GM23338 (cell line): Measurements from ENCODE around the gene FPGS. TPM values are rescaled to one million over a fixed set of nuclear protein-coding genes. Genes with fewer than 3 reads are reported as not detected.

Experiments
- ATAC-seq: fragments of 200-7000 bp; cut with Tn5 transposase; 3 replicates; pipeline ENCODE4 v1.9.1; 2020
- DNase-seq: peaks from one replicate; pipeline ENCODE4 v3.0.0-alpha.2; 2015; ENCODE audit warnings: low spot score
- H2AFZ ChIP-seq: fragments of 200-600 bp; sonication (generic); 2 replicates; pipeline ENCODE4 v1.8.0; 2016; ENCODE audit warnings: antibody characterized with exemption, mild to moderate bottlenecking, moderate library complexity
- H3F3A ChIP-seq: fragments of 200-600 bp; sonication (generic); replicated peaks from 2 replicates; pipeline ENCODE4 v1.8.0; 2017; ENCODE audit warnings: antibody characterized with exemption, mixed run types, low read depth
- H3K27ac ChIP-seq: fragments of 200-600 bp; sonication (generic); 2 replicates; pipeline ENCODE4 v1.6.1; 2016; ENCODE audit warnings: low read depth
- H3K27me3 ChIP-seq: fragments of 200-600 bp; sonication (generic); 2 replicates; pipeline ENCODE4 v1.8.0; 2016; ENCODE audit warnings: mild to moderate bottlenecking, mixed run types, moderate library complexity; ENCODE audit not compliant: insufficient read depth
- H3K36me3 ChIP-seq: fragments of 200-600 bp; sonication (generic); 2 replicates; pipeline ENCODE4 v1.8.0; 2016; ENCODE audit warnings: mild to moderate bottlenecking; ENCODE audit not compliant: insufficient read depth
- H3K4me1 ChIP-seq: fragments of 200-600 bp; sonication (generic); 2 replicates; pipeline ENCODE4 v1.8.0; 2016; ENCODE audit warnings: mild to moderate bottlenecking, moderate library complexity; ENCODE audit not compliant: insufficient read depth
- H3K4me2 ChIP-seq: fragments of 200-600 bp; sonication (generic); 2 replicates; pipeline ENCODE4 v1.7.1; 2017; ENCODE audit warnings: mixed run types
- H3K4me3 ChIP-seq: fragments of 200-600 bp; sonication (generic); 2 replicates; pipeline ENCODE4 v1.6.1; 2016; ENCODE audit warnings: mixed run types
- H3K79me2 ChIP-seq: fragments of 200-600 bp; sonication (generic); replicated peaks from 2 replicates; pipeline ENCODE4 v1.8.0; 2017; ENCODE audit warnings: mild to moderate bottlenecking; ENCODE audit not compliant: insufficient read depth
- H3K9me2 ChIP-seq: fragments of 200-600 bp; sonication (generic); 2 replicates; pipeline ENCODE4 v1.8.0; 2017; ENCODE audit not compliant: insufficient read depth
- H4K20me1 ChIP-seq: fragments of 200-600 bp; sonication (generic); replicated peaks from 2 replicates; pipeline ENCODE4 v1.8.0; 2017; ENCODE audit warnings: mild to moderate bottlenecking; ENCODE audit not compliant: insufficient read depth
- H3K27ac Mint-ChIP-seq: 2 replicates; pipeline ENCODE4 v1.8.0; 2020; ENCODE audit warnings: inconsistent platforms, mild to moderate bottlenecking, moderate library complexity, mixed read lengths
- H3K27me3 Mint-ChIP-seq: 3 replicates; pipeline ENCODE4 v1.8.0; 2022; ENCODE audit warnings: low read depth, mild to moderate bottlenecking, moderate library complexity, mixed read lengths, inconsistent platforms; ENCODE audit not compliant: insufficient read depth, poor library complexity
- H3K36me3 Mint-ChIP-seq: 3 replicates; pipeline ENCODE4 v1.8.0; 2021; ENCODE audit warnings: low read depth, mild to moderate bottlenecking, inconsistent platforms, moderate library complexity, mixed read lengths
- H3K4me1 Mint-ChIP-seq: 3 replicates; pipeline ENCODE4 v1.8.0; 2020; ENCODE audit warnings: mild to moderate bottlenecking, inconsistent platforms, mixed read lengths
- H3K4me3 Mint-ChIP-seq: 3 replicates; pipeline ENCODE4 v1.8.0; 2021; ENCODE audit warnings: moderate library complexity, mild to moderate bottlenecking, inconsistent platforms, mixed read lengths
- H3K9me3 Mint-ChIP-seq: 3 replicates; pipeline ENCODE4 v1.8.0; 2020; ENCODE audit warnings: moderate library complexity, mild to moderate bottlenecking, inconsistent platforms, mixed read lengths
- CREB1 ChIP-seq: fragments of 250-450 bp; sonication (Bioruptor Pico); IDR thresholded peaks from 2 replicates; pipeline ENCODE4 v1.5.0; 2020; ENCODE audit warnings: low read depth, mild to moderate bottlenecking, moderate library complexity
- EZH2 ChIP-seq: fragments of 200-600 bp; sonication (generic); IDR thresholded peaks from one replicate; pipeline ENCODE4 v1.8.0; 2017; ENCODE audit warnings: antibody characterized with exemption, mild to moderate bottlenecking, low read depth; ENCODE audit not compliant: unreplicated experiment
- EZH2phosphoT487 ChIP-seq: fragments of 200-600 bp; sonication (generic); IDR thresholded peaks from one replicate; pipeline ENCODE4 v1.8.1; 2018; ENCODE audit warnings: antibody characterized with exemption; ENCODE audit not compliant: unreplicated experiment
- POLR2AphosphoS5 ChIP-seq: IDR thresholded peaks from 2 replicates; pipeline ENCODE4 v1.6.1; 2016; ENCODE audit warnings: antibody characterized with exemption, low read depth
- STAT1 ChIP-seq: IDR thresholded peaks from one replicate; pipeline ENCODE4 v1.6.1; 2016; ENCODE audit warnings: antibody characterized with exemption; ENCODE audit not compliant: unreplicated experiment
- ZNF114 ChIP-seq: fragments of 250-450 bp; sonication (Bioruptor Pico); IDR thresholded peaks from 2 replicates; pipeline ENCODE4 v1.5.0; 2020; ENCODE audit warnings: mild to moderate bottlenecking, moderate library complexity
- ZNF331 ChIP-seq: fragments of 250-450 bp; sonication (Bioruptor Pico); IDR thresholded peaks from 2 replicates; pipeline ENCODE4 v1.5.0; 2020; ENCODE audit warnings: low read depth, mild to moderate bottlenecking, moderate library complexity
- polyA plus RNA-seq: library from polyadenylated mRNA; unstranded; fragments of >200 nt; fragmentation: Nextera tagmentation; extraction: Ambion mirVana; gene quantifications from 2 replicates; pipeline ENCODE4 v1.2.1, GENCODE V29; 2016
- total RNA-seq: library from RNA; depleted of rRNA; stranded (reverse); fragments of >200 nt; shearing (Covaris generic); gene quantifications from 2 replicates; pipeline ENCODE4 v1.2.3, GENCODE V29; 2014
- TF ChIP-seq, protein P1 (sequence below), 2 experiments: fragments of 200-600 bp in 1 of 2; sonication (generic) in 1 of 2; conservative IDR thresholded peaks; 2 replicates each; pipeline versions ENCODE4 v1.5.1 to v1.6.1; 2016 to 2017; ENCODE audit warnings: antibody characterized with exemption in 2 of 2, low read depth in 2 of 2, mild to moderate bottlenecking in 2 of 2, moderate library complexity in 1 of 2
- TF ChIP-seq, protein P2 (sequence below): IDR thresholded peaks from one replicate; pipeline ENCODE4 v1.6.1; 2018; ENCODE audit warnings: antibody characterized with exemption; ENCODE audit not compliant: unreplicated experiment

Gene FPGS
- total and polyA plus RNA-seq, 2 experiments from 2014 or later = 40.7 to 87.2 TPM

DNA sequence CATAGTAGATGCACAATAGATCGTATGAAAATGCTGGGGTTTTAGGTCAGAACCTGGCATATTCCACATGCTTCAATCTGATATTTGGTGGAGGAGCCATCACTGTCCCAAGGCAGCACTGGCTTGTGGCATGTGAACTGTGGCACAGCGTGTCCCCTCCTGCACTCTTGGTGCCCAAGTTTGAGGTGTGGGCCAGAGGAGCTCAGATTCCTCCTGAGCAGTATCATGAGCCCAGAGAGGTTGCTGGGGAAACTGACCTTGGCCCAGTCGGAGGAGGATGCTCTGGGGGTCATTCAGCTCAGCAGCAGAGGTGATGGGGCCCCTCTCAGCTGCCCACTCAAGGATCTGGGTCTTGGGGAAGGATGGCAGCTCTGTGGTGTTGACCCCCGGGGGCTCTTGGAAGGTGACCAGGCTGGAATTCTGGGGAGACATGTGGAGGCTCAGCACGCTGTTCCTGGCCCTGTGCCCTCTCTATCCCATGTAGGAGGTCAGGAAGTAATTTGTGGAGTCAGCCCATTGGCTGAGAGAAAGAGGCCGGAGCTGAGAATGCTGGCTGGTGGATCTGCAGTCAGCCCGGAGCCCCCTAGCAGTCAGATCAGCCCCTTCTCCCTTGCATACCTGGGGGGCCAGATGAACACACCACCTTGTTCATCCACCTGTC lies 23.7 kb downstream of the FPGS start:
- DNase-seq (no peak), ATAC-seq (no peak)
- H2AFZ ChIP-seq = no peak overlapping the region; the same call in 1 of the 2 replicates
- H3K4me3 ChIP-seq = no peak overlapping the region; the same call in 1 of the 2 replicates
- Mint-ChIP-seq H3K27ac (no peak overlapping the region), H3K27me3 (peaks cover 18% of the 10 kb centered on the region), H3K4me3 (0 out of 3 replicates have a peak overlapping the region, but pooled peaks have one; percentile 57), H3K36me3 (no peaks in the 10 kb centered on the region), H3K4me1 (peaks cover 34% of the 10 kb centered on the region), H3K9me3 (no peaks in the 10 kb centered on the region; the same call in 2 of the 3 replicates)
- H4K20me1 ChIP-seq = no peaks in the 10 kb centered on the region
- H3K27ac ChIP-seq = no peak overlapping the region
- peaks cover 14% of the 10 kb centered on the region for H3F3A ChIP-seq
- no peaks in the 10 kb centered on the region for H3K79me2 ChIP-seq
- peaks cover 8% of the 10 kb centered on the region for H3K4me1 ChIP-seq
- H3K4me2 ChIP-seq = peak overlapping the region; percentile 65; the same call in 1 of the 2 replicates
- H3K36me3 ChIP-seq = no peaks in the 10 kb centered on the region; the same call in 1 of the 2 replicates
- TF ChIP-seq EZH2phosphoT487 = no peak
- no peak for TF ChIP-seq POLR2AphosphoS5
- TF ChIP-seq, protein P1, sequence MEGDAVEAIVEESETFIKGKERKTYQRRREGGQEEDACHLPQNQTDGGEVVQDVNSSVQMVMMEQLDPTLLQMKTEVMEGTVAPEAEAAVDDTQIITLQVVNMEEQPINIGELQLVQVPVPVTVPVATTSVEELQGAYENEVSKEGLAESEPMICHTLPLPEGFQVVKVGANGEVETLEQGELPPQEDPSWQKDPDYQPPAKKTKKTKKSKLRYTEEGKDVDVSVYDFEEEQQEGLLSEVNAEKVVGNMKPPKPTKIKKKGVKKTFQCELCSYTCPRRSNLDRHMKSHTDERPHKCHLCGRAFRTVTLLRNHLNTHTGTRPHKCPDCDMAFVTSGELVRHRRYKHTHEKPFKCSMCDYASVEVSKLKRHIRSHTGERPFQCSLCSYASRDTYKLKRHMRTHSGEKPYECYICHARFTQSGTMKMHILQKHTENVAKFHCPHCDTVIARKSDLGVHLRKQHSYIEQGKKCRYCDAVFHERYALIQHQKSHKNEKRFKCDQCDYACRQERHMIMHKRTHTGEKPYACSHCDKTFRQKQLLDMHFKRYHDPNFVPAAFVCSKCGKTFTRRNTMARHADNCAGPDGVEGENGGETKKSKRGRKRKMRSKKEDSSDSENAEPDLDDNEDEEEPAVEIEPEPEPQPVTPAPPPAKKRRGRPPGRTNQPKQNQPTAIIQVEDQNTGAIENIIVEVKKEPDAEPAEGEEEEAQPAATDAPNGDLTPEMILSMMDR (conservative IDR thresholded peaks at IDR 0.05; ENCODE audit: low read depth in 2 of 2) = no peak
- no peak for TF ChIP-seq ZNF114 (CRISPR knock-in tag)
- TF ChIP-seq EZH2 = no peak
- TF ChIP-seq STAT1 = no peak
- no peaks in the 10 kb centered on the region for H3K9me2 ChIP-seq
- peaks cover 12% of the 10 kb centered on the region; the same call in 1 of the 2 replicates for H3K27me3 ChIP-seq

DNA sequence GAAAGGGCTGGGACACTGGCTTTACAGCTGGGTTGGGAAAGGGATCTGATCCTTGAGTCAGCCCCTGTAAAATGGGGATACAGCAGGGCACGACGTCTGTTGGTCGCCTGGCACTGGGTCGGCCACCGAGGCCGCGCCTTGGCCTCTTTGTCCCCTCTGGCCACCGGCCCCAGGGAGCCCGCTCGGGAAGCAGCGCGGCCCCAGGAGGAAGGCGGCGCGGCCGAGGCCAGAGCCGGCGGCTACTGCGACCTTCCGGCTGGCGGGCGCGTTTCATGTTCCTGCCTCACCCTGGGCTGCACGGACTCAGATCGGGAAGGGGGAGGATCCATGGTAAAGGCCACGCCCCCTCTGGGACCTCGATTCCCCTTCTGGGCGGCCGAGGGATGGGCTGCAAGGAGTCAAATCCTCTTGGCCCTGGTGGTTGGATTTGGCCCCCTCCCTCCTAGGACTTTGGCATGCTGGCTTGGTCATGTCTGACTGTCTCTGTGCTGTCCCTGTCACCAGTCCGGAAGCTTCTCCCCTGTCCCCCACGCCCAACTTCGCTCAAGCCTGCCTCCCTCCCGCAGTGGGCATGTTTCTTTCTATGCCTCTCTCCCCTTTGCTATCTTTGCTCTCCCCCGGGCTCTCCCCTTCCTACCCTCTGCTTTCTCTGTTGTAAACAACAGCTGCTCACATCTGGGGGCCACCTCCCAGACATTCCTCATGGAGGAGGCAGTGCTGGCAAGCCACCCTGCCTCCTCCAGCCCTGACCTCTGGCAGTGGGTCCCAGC lies 25.8 kb downstream of the FPGS start:
- Histone ChIP-seq H3K27ac (peak overlapping the region; percentile 75), H3K27me3 (peaks cover 12% of the 10 kb centered on the region; the same call in 1 of the 2 replicates), H3K4me2 (peak overlapping the region; percentile 80), H3K9me2 (no peaks in the 10 kb centered on the region), H3K4me1 (peaks cover 8% of the 10 kb centered on the region), H4K20me1 (no peaks in the 10 kb centered on the region), H3F3A (peaks cover 14% of the 10 kb centered on the region), H3K4me3 (peak overlapping the region; percentile 53), H2AFZ (peak overlapping the region; percentile 97), H3K79me2 (no peaks in the 10 kb centered on the region), H3K36me3 (no peaks in the 10 kb centered on the region; the same call in 1 of the 2 replicates)
- no peaks in the 10 kb centered on the region; the same call in 2 of the 3 replicates for H3K9me3 Mint-ChIP-seq
- H3K36me3 Mint-ChIP-seq = no peaks in the 10 kb centered on the region
- no peak overlapping the region; the same call in 1 of the 2 replicates for H3K27ac Mint-ChIP-seq
- peak overlapping the region; percentile 67 for H3K4me3 Mint-ChIP-seq
- ATAC-seq (peak; percentile 76), DNase-seq (peak; percentile 99)
- H3K27me3 Mint-ChIP-seq = peaks cover 20% of the 10 kb centered on the region
- peaks cover 37% of the 10 kb centered on the region for H3K4me1 Mint-ChIP-seq
- TF ChIP-seq, protein P2, sequence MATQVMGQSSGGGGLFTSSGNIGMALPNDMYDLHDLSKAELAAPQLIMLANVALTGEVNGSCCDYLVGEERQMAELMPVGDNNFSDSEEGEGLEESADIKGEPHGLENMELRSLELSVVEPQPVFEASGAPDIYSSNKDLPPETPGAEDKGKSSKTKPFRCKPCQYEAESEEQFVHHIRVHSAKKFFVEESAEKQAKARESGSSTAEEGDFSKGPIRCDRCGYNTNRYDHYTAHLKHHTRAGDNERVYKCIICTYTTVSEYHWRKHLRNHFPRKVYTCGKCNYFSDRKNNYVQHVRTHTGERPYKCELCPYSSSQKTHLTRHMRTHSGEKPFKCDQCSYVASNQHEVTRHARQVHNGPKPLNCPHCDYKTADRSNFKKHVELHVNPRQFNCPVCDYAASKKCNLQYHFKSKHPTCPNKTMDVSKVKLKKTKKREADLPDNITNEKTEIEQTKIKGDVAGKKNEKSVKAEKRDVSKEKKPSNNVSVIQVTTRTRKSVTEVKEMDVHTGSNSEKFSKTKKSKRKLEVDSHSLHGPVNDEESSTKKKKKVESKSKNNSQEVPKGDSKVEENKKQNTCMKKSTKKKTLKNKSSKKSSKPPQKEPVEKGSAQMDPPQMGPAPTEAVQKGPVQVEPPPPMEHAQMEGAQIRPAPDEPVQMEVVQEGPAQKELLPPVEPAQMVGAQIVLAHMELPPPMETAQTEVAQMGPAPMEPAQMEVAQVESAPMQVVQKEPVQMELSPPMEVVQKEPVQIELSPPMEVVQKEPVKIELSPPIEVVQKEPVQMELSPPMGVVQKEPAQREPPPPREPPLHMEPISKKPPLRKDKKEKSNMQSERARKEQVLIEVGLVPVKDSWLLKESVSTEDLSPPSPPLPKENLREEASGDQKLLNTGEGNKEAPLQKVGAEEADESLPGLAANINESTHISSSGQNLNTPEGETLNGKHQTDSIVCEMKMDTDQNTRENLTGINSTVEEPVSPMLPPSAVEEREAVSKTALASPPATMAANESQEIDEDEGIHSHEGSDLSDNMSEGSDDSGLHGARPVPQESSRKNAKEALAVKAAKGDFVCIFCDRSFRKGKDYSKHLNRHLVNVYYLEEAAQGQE = no peak
- TF ChIP-seq EZH2phosphoT487 (no peak), CREB1 (CRISPR knock-in tag) (no peak), STAT1 (no peak), ZNF331 (no peak), ZNF114 (CRISPR knock-in tag) (no peak), EZH2 (no peak)
- TF ChIP-seq, protein P1 (conservative IDR thresholded peaks at IDR 0.05; ENCODE audit: low read depth in 2 of 2) = peak in 1 of 2 experiments; percentile 16; a peak in 2 of 4 replicates
